ENCODE data around the gene TPRG1L. TPM values are rescaled to one million over a fixed set of nuclear protein-coding genes. Genes with fewer than 3 reads are reported as not detected.
"Not testable (repeated sequence)": the region's sequence is repeated elsewhere in the genome, so short reads cannot be mapped to it uniquely, and the experiment has no call there.

TPRG1L gene
- total and polyA plus RNA-seq, 8 donors = 16.4 to 33.3 (median 21.8) TPM

GRCh38 chr1:3584915-3585314 is 39.9 kb upstream of the TPRG1L start:
- FAIRE-seq (no peak), ATAC-seq (no peak), DNase-seq (no peak)
- no peak for TF ChIP-seq CTCF (IDR thresholded peaks at IDR 0.05)
- intact Hi-C loops (cut with DNase I) = no loop called here
- 64 to 79% methylated on average over 7 of the region's 7 CpGs for WGBS, 2 donors
- H3K27me3 ChIP-seq = no peaks in the 10 kb centered on the region
- no peaks in the 10 kb centered on the region for H3K4me1 ChIP-seq
- no peaks in the 10 kb centered on the region for H3K9me3 ChIP-seq
- no peak overlapping the region for H3K27ac ChIP-seq
- H3K36me3 ChIP-seq = no peaks in the 10 kb centered on the region
- no peak overlapping the region for H3K4me3 ChIP-seq

- FAIRE-seq; H3K36me3 ChIP-seq; ATAC-seq; H3K27ac ChIP-seq; H3K4me1 ChIP-seq; H3K9me3 ChIP-seq; intact Hi-C loops (cut with DNase I); H3K4me3 ChIP-seq; DNase-seq; H3K27me3 ChIP-seq: not testable (repeated sequence)
- WGBS, 2 donors = 44 to 57% methylated on average over 6 of the region's 6 CpGs
Measured at GRCh38 chr1:3585353-3585868, 39.4 kb upstream of the TPRG1L start.

GRCh38 chr1:3585940-3586568 is 38.8 kb upstream of the TPRG1L start:
- H3K36me3 ChIP-seq = no peaks in the 10 kb centered on the region
- H3K9me3 ChIP-seq = no peaks in the 10 kb centered on the region
- DNase-seq = no peak
- H3K4me1 ChIP-seq = no peaks in the 10 kb centered on the region
- no peak overlapping the region for H3K4me3 ChIP-seq
- FAIRE-seq = no peak
- TF ChIP-seq CTCF (IDR thresholded peaks at IDR 0.05) = no peak
- no peaks in the 10 kb centered on the region for H3K27me3 ChIP-seq
- intact Hi-C loops (cut with DNase I) = no loop called here
- WGBS, 2 donors = 80 to 86% methylated on average over 19 of the region's 19 CpGs
- H3K27ac ChIP-seq = no peak overlapping the region
- ATAC-seq = no peak

GRCh38 chr1:3586986-3587759 is 37.6 kb upstream of the TPRG1L start:
- no peaks in the 10 kb centered on the region for H3K27me3 ChIP-seq
- no peak for TF ChIP-seq CTCF (IDR thresholded peaks at IDR 0.05)
- H3K4me1 ChIP-seq = no peaks in the 10 kb centered on the region
- H3K27ac ChIP-seq = no peak overlapping the region
- H3K4me3 ChIP-seq = no peak overlapping the region
- 68 to 70% methylated on average over 24 of the region's 24 CpGs for WGBS, 2 donors
- DNase-seq (no peak), FAIRE-seq (no peak), ATAC-seq (no peak)
- intact Hi-C loops (cut with DNase I) = no loop called here
- H3K36me3 ChIP-seq = no peaks in the 10 kb centered on the region
- no peaks in the 10 kb centered on the region for H3K9me3 ChIP-seq

GRCh38 chr1:3588395-3588794 is 36.4 kb upstream of the TPRG1L start:
- no peaks in the 10 kb centered on the region for H3K27me3 ChIP-seq
- FAIRE-seq (no peak), ATAC-seq (no peak), DNase-seq (no peak)
- intact Hi-C loops (cut with DNase I) = no loop called here
- WGBS, 2 donors = 58 to 72% methylated on average over 4 to 5 of the region's 5 CpGs
- no peaks in the 10 kb centered on the region for H3K4me1 ChIP-seq
- H3K36me3 ChIP-seq = no peaks in the 10 kb centered on the region
- H3K27ac ChIP-seq = no peak overlapping the region
- H3K9me3 ChIP-seq = no peaks in the 10 kb centered on the region
- no peak for TF ChIP-seq CTCF (IDR thresholded peaks at IDR 0.05)
- no peak overlapping the region for H3K4me3 ChIP-seq
